H9 (cell line): Measurements from ENCODE around the gene ZNF860. TPM values are rescaled to one million over a fixed set of nuclear protein-coding genes. Genes with fewer than 3 reads are reported as not detected.

Experiments used
- DNase-seq: peaks from one replicate; pipeline ENCODE4 v3.0.0-alpha.2; 2017
- H2AFZ ChIP-seq: one replicate; pipeline ENCODE4 v1.6.1; 2013; ENCODE audit warnings: mild to moderate bottlenecking, low read length, control low read depth, moderate library complexity
- H2AK5ac ChIP-seq: 2 replicates; pipeline ENCODE4 v1.6.1; 2013; ENCODE audit warnings: low read length, control low read depth, mixed read lengths; ENCODE audit not compliant: insufficient read length
- H2BK120ac ChIP-seq: one replicate; pipeline ENCODE4 v1.6.1; 2013; ENCODE audit warnings: low read depth, mild to moderate bottlenecking, low read length, control low read depth, inconsistent platforms; ENCODE audit not compliant: poor library complexity, severe bottlenecking
- H2BK12ac ChIP-seq: 2 replicates; pipeline ENCODE4 v1.6.1; 2013; ENCODE audit warnings: low read length, control low read depth, mixed read lengths, low read depth; ENCODE audit not compliant: insufficient read length
- H2BK15ac ChIP-seq: 2 replicates; pipeline ENCODE4 v1.6.1; 2013; ENCODE audit warnings: low read depth, low read length, control low read depth
- H2BK20ac ChIP-seq: one replicate; pipeline ENCODE4 v1.6.1; 2013; ENCODE audit warnings: low read depth, mild to moderate bottlenecking, low read length, control low read depth, inconsistent platforms; ENCODE audit not compliant: poor library complexity, severe bottlenecking
- H2BK5ac ChIP-seq: 2 replicates; pipeline ENCODE4 v1.6.1; 2013; ENCODE audit warnings: low read length, control low read depth, mixed read lengths; ENCODE audit not compliant: insufficient read length
- H3K14ac ChIP-seq: 2 replicates; pipeline ENCODE4 v1.6.1; 2013; ENCODE audit warnings: low read length, control low read depth; ENCODE audit not compliant: insufficient read depth
- H3K18ac ChIP-seq: 2 replicates; pipeline ENCODE4 v1.6.1; 2013; ENCODE audit warnings: low read depth, mild to moderate bottlenecking, mixed read lengths, low read length, control low read depth; ENCODE audit not compliant: insufficient read length
- H3K23ac ChIP-seq: 2 replicates; pipeline ENCODE4 v1.6.1; 2013; ENCODE audit warnings: low read length, control low read depth, mixed read lengths, low read depth; ENCODE audit not compliant: insufficient read length
- H3K23me2 ChIP-seq: 2 replicates; pipeline ENCODE4 v1.6.1; 2013; ENCODE audit warnings: low read depth, mild to moderate bottlenecking, mixed read lengths, low read length, control low read depth; ENCODE audit not compliant: insufficient read length, poor library complexity, severe bottlenecking
- H3K27ac ChIP-seq: 2 replicates; pipeline ENCODE4 v1.5.1; 2013; ENCODE audit warnings: low read length, control low read depth, mixed read lengths, low read depth; ENCODE audit not compliant: insufficient read length
- H3K27me3 ChIP-seq: 2 replicates; pipeline ENCODE4 v1.6.1; 2013; ENCODE audit warnings: low read length, control low read depth, inconsistent platforms; ENCODE audit not compliant: insufficient read depth
- H3K4ac ChIP-seq: 2 replicates; pipeline ENCODE4 v1.6.1; 2013; ENCODE audit warnings: low read depth, mild to moderate bottlenecking, control low read depth, inconsistent platforms, low read length, moderate library complexity
- H3K4me1 ChIP-seq: 2 replicates; pipeline ENCODE4 v1.6.1; 2013; ENCODE audit warnings: low read length, control low read depth, inconsistent platforms; ENCODE audit not compliant: insufficient read depth
- H3K4me2 ChIP-seq: 2 replicates; pipeline ENCODE4 v1.6.1; 2013; ENCODE audit warnings: low read length, control low read depth, mixed read lengths; ENCODE audit not compliant: insufficient read length, insufficient read depth
- H3K56ac ChIP-seq: 2 replicates; pipeline ENCODE4 v1.6.1; 2013; ENCODE audit warnings: low read depth, mild to moderate bottlenecking, mixed read lengths, low read length, control low read depth; ENCODE audit not compliant: insufficient read length
- H3K79me1 ChIP-seq: 2 replicates; pipeline ENCODE4 v1.6.1; 2013; ENCODE audit warnings: low read depth, mild to moderate bottlenecking, moderate library complexity, low read length, control low read depth, inconsistent platforms; ENCODE audit not compliant: insufficient read depth, poor library complexity, severe bottlenecking
- H3K79me2 ChIP-seq: 2 replicates; pipeline ENCODE4 v1.6.1; 2013; ENCODE audit warnings: low read length, control low read depth, inconsistent platforms; ENCODE audit not compliant: insufficient read depth
- H3K9ac ChIP-seq: 2 replicates; pipeline ENCODE4 v1.6.1; 2013; ENCODE audit warnings: low read length, control low read depth, mixed read lengths; ENCODE audit not compliant: insufficient read length; ENCODE audit errors: extremely low read depth
- H3K9me3 ChIP-seq: one replicate; pipeline ENCODE4 v1.6.1; 2013; ENCODE audit warnings: low read depth, low read length, inconsistent platforms; ENCODE audit not compliant: control insufficient read depth
- H3T11ph ChIP-seq: one replicate; pipeline ENCODE4 v1.6.1; 2013; ENCODE audit warnings: mild to moderate bottlenecking, low read length, control low read depth, inconsistent platforms
- H4K20me1 ChIP-seq: one replicate; pipeline ENCODE4 v1.6.1; 2013; ENCODE audit not compliant: control insufficient read depth, insufficient read length, insufficient read depth
- H4K5ac ChIP-seq: 2 replicates; pipeline ENCODE4 v1.6.1; 2013; ENCODE audit warnings: low read depth, mild to moderate bottlenecking, mixed read lengths, low read length, control low read depth; ENCODE audit not compliant: insufficient read length
- H4K8ac ChIP-seq: replicated peaks from 2 replicates; pipeline ENCODE4 v1.6.1; 2013; ENCODE audit warnings: low read length, control low read depth, mixed read lengths, low read depth; ENCODE audit not compliant: insufficient read length
- H4K91ac ChIP-seq: 2 replicates; pipeline ENCODE4 v1.6.1; 2013; ENCODE audit warnings: low read depth, mild to moderate bottlenecking, moderate library complexity, mixed read lengths, low read length, control low read depth; ENCODE audit not compliant: insufficient read length
- H3K27ac Mint-ChIP-seq, 3 experiments: 2 replicates in 2 of 3; 3 replicates in 1 of 3; pipeline ENCODE4 v1.8.0; 2020 to 2021; ENCODE audit warnings: mixed read lengths in 3 of 3, mild to moderate bottlenecking in 1 of 3, moderate library complexity in 1 of 3
- H3K27me3 Mint-ChIP-seq: 2 replicates; pipeline ENCODE4 v1.8.0; 2021; ENCODE audit warnings: low read depth, mild to moderate bottlenecking, moderate library complexity, mixed read lengths
- H3K36me3 Mint-ChIP-seq, 3 experiments: 2 replicates in 2 of 3; 3 replicates in 1 of 3; pipeline ENCODE4 v1.8.0; 2020 to 2021; ENCODE audit warnings: low read depth in 3 of 3, mixed read lengths in 3 of 3; ENCODE audit not compliant: insufficient read depth in 1 of 3
- H3K4me1 Mint-ChIP-seq, 2 experiments: 2 replicates each; pipeline ENCODE4 v1.8.0; 2020; ENCODE audit warnings: mixed read lengths in 2 of 2
- H3K4me3 Mint-ChIP-seq, 2 experiments: 2 replicates in 1 of 2; 3 replicates in 1 of 2; pipeline ENCODE4 v1.8.0; 2020 to 2021; ENCODE audit warnings: mild to moderate bottlenecking in 2 of 2, mixed read lengths in 2 of 2, moderate library complexity in 1 of 2
- H3K9me3 Mint-ChIP-seq, 2 experiments: 2 replicates in 1 of 2; 3 replicates in 1 of 2; pipeline ENCODE4 v1.8.0; 2020; ENCODE audit warnings: mild to moderate bottlenecking in 2 of 2, mixed read lengths in 2 of 2, moderate library complexity in 1 of 2
- CTCF ChIP-seq: fragments of 200-600 bp; sonication (generic); conservative IDR thresholded peaks from 3 replicates; pipeline ENCODE4 v1.8.0; 2021; ENCODE audit warnings: antibody characterized with exemption, mild to moderate bottlenecking
- WGBS: extraction: QIAGEN DNeasy Blood & Tissue Kit; methylation state at CpG from one replicate; pipeline ENCODE4 v1.1.7; 2013; ENCODE audit warnings: missing lambda C conversion rate, low lambda C conversion rate, mixed read lengths; ENCODE audit not compliant: insufficient read length; ENCODE audit errors: extremely low coverage; 5-methylcytosine and 5-hydroxymethylcytosine counted together
- total RNA-seq: library from RNA; stranded (reverse); gene quantifications from 2 replicates; pipeline ENCODE4 v1.2.1, GENCODE V29; 2021

Gene ZNF860
- total RNA-seq, 1 experiment from 2014 or later: 2.6 TPM

- Histone ChIP-seq H3K79me1 (peaks cover 7% of the 10 kb centered on the region), H3K14ac (no peak overlapping the region), H2AK5ac (no peak overlapping the region), H3K4ac (no peak overlapping the region), H4K8ac (no peak overlapping the region), H3K23ac (no peak overlapping the region), H2BK15ac (no peak overlapping the region), H2BK20ac (no peak overlapping the region), H3K56ac (no peak overlapping the region), H3K27ac (no peak overlapping the region), H3K4me2 (no peak overlapping the region), H2BK5ac (no peak overlapping the region), H2BK12ac (no peak overlapping the region), H3K9me3 (no peaks in the 10 kb centered on the region), H3K23me2 (no peaks in the 10 kb centered on the region), H3T11ph (no peak overlapping the region), H4K91ac (no peak overlapping the region), H3K4me1 (peaks cover 9% of the 10 kb centered on the region; the same call in 1 of the 2 replicates), H3K27me3 (no peaks in the 10 kb centered on the region), H3K9ac (no peak overlapping the region), H2AFZ (no peak overlapping the region), H3K79me2 (peaks cover 31% of the 10 kb centered on the region), H4K5ac (no peak overlapping the region), H4K20me1 (no peaks in the 10 kb centered on the region), H2BK120ac (no peak overlapping the region), H3K18ac (no peak overlapping the region)
- Mint-ChIP-seq H3K36me3 (no peaks in the 10 kb centered on the region; a peak in 1 of 7 replicates), H3K27ac (no peak overlapping the region), H3K4me3 (no peak overlapping the region), H3K4me1 (peaks cover 36 to 38% of the 10 kb centered on the region in 2 experiments), H3K9me3 (no peaks in the 10 kb centered on the region), H3K27me3 (no peaks in the 10 kb centered on the region)
- DNase-seq: no peak
- no peak for TF ChIP-seq CTCF
- no CpG with 5 or more reads among the region's 1 CpG for WGBS
Observed at GRCh38 chr3:31936420-31937060, 45.0 kb upstream of the ZNF860 start.
